HepG2 (cell line): Measurements from ENCODE around the gene C20orf144. TPM values are rescaled to one million over a fixed set of nuclear protein-coding genes. Genes with fewer than 3 reads are reported as not detected.

Experiments used
- ARHGAP35 ChIP-seq: sonication (generic); formaldehyde crosslinking; IDR thresholded peaks from 2 replicates; pipeline ENCODE4 v1.9.0; 2022; ENCODE audit warnings: mild to moderate bottlenecking, inconsistent platforms, moderate library complexity, missing genetic modification reagents, borderline replicate concordance
- ATF7 ChIP-seq, 2 experiments: fragments of 450-650 bp in 1 of 2; sonication (generic) in 1 of 2; formaldehyde crosslinking in 1 of 2; IDR thresholded peaks; 2 replicates each; pipeline versions ENCODE4 v1.4.0 to v1.6.1; 2016 to 2020; ENCODE audit warnings: antibody characterized with exemption in 1 of 2, mild to moderate bottlenecking in 1 of 2, missing genetic modification reagents in 1 of 2
- BRD4 ChIP-seq: sonication (generic); formaldehyde crosslinking; IDR thresholded peaks from 2 replicates; pipeline ENCODE4 v1.4.0; 2020; ENCODE audit warnings: missing genetic modification reagents
- CBX1 ChIP-seq: IDR thresholded peaks from one replicate; pipeline ENCODE4 v1.6.1; 2016; ENCODE audit warnings: antibody characterized with exemption, low read depth
- FIP1L1 ChIP-seq: fragments of 200-400 bp; formaldehyde crosslinking; IDR thresholded peaks from 2 replicates; pipeline ENCODE4 v1.6.1; 2018; ENCODE audit warnings: low read depth, mild to moderate bottlenecking, low read length, moderate library complexity, borderline replicate concordance; ENCODE audit not compliant: insufficient read depth
- FOXM1 ChIP-seq: sonication (generic); formaldehyde crosslinking; IDR thresholded peaks from 2 replicates; pipeline ENCODE4 v1.5.0; 2020; ENCODE audit warnings: missing genetic modification reagents
- HDAC1 ChIP-seq: sonication (generic); formaldehyde crosslinking; IDR thresholded peaks from 2 replicates; pipeline ENCODE4 v1.5.1; 2020; ENCODE audit warnings: mild to moderate bottlenecking, missing genetic modification reagents
- JUND ChIP-seq: sonication (generic); formaldehyde crosslinking; IDR thresholded peaks from 2 replicates; pipeline ENCODE4 v1.8.0; 2022; ENCODE audit warnings: mild to moderate bottlenecking, missing genetic modification reagents
- KDM2A ChIP-seq: sonication (generic); formaldehyde crosslinking; IDR thresholded peaks from 2 replicates; pipeline ENCODE4 v1.4.0; 2020; ENCODE audit warnings: low read depth, missing genetic modification reagents, borderline replicate concordance
- KLF6 ChIP-seq: IDR thresholded peaks from 2 replicates; pipeline ENCODE4 v1.8.0; 2016; ENCODE audit warnings: missing biosample characterization, missing genetic modification reagents
- MBD4 ChIP-seq: IDR thresholded peaks from 2 replicates; pipeline ENCODE4 v1.6.1; 2012; ENCODE audit warnings: low read length, inconsistent platforms, borderline replicate concordance
- RAD21 ChIP-seq: fragments of 450-650 bp; formaldehyde crosslinking; IDR thresholded peaks from 2 replicates; pipeline ENCODE4 v1.5.0; 2020; ENCODE audit warnings: mild to moderate bottlenecking
- SMYD3 ChIP-seq: sonication (generic); formaldehyde crosslinking; IDR thresholded peaks from 2 replicates; pipeline ENCODE4 v1.8.1; 2023; ENCODE audit warnings: mild to moderate bottlenecking, missing genetic modification reagents
- TCF7L2 ChIP-seq: IDR thresholded peaks from 2 replicates; pipeline ENCODE4 v1.6.1; 2011; ENCODE audit warnings: mild to moderate bottlenecking, low read depth, low read length, moderate library complexity
- TMF1 ChIP-seq: sonication (generic); formaldehyde crosslinking; IDR thresholded peaks from 2 replicates; pipeline ENCODE4 v1.8.1; 2022; ENCODE audit warnings: low read depth, missing genetic modification reagents
- U2AF1 ChIP-seq: fragments of 200-400 bp; formaldehyde crosslinking; optimal IDR thresholded peaks from 2 replicates; pipeline ENCODE3; 2017; ENCODE audit warnings: mild to moderate bottlenecking, low read depth, low read length
- ZBTB7B ChIP-seq: sonication (generic); formaldehyde crosslinking; IDR thresholded peaks from 2 replicates; pipeline ENCODE4 v1.4.0; 2020; ENCODE audit warnings: missing genetic modification reagents
- ZNF274 ChIP-seq: sonication (generic); formaldehyde crosslinking; IDR thresholded peaks from 2 replicates; pipeline ENCODE4 v1.5.1; 2020; ENCODE audit warnings: mild to moderate bottlenecking, missing genetic modification reagents
- ZNF329 ChIP-seq: sonication (generic); formaldehyde crosslinking; IDR thresholded peaks from 2 replicates; pipeline ENCODE4 v1.9.0; 2021; ENCODE audit warnings: low read depth, mild to moderate bottlenecking, missing genetic modification reagents
- ZNF549 ChIP-seq: sonication (generic); formaldehyde crosslinking; IDR thresholded peaks from 2 replicates; pipeline ENCODE4 v1.5.0; 2020; ENCODE audit warnings: missing genetic modification reagents
- ZNF577 ChIP-seq: sonication (generic); formaldehyde crosslinking; IDR thresholded peaks from 2 replicates; pipeline ENCODE4 v1.4.0; 2020; ENCODE audit warnings: mild to moderate bottlenecking, low read depth, missing genetic modification reagents, borderline replicate concordance
- polyA plus RNA-seq, 8 experiments: library from polyadenylated mRNA; depleted of rRNA in 3 of 8; stranded (reverse) in 7 of 8; unstranded in 1 of 8; fragments of >200 nt; fragmentation: Illumina TruSeq in 4 of 8; extraction: Trizol in 4 of 8; gene quantifications; 2 replicates each; pipeline versions ENCODE4 v1.2.1 to v1.2.3, GENCODE V29; 2011 to 2016; ENCODE audit warnings: low read depth in 4 of 8, missing spikeins in 1 of 8, mixed read lengths in 1 of 8; ENCODE audit not compliant: insufficient read depth in 1 of 8
- total RNA-seq, 5 experiments: library from RNA; depleted of rRNA; stranded (reverse); fragments of >200 nt; fragmentation: Illumina TruSeq; extraction: Trizol; gene quantifications; 2 replicates each; pipeline ENCODE4 v1.2.3, GENCODE V29; 2016; ENCODE audit warnings: low read depth in 1 of 5
- TF ChIP-seq, protein P1 (sequence below): IDR thresholded peaks from 2 replicates; pipeline ENCODE4 v1.6.1; 2016; ENCODE audit warnings: control low read depth
- TF ChIP-seq, protein P2 (sequence below): sonication (generic); formaldehyde crosslinking; IDR thresholded peaks from 2 replicates; pipeline ENCODE4 v1.8.1; 2023; ENCODE audit warnings: mild to moderate bottlenecking, inconsistent platforms, moderate library complexity, missing genetic modification reagents, borderline replicate concordance
- TF ChIP-seq, protein P3 (sequence below): sonication (generic); formaldehyde crosslinking; IDR thresholded peaks from 2 replicates; pipeline ENCODE4 v1.5.0; 2020; ENCODE audit warnings: mild to moderate bottlenecking, missing genetic modification reagents

The C20orf144 gene
- total and polyA plus RNA-seq, 2 of the 13 experiments (the other 11 are each of a cell fraction or from before 2014, with no cell fraction given) = 0.09 to 0.16 TPM

- TF ChIP-seq FIP1L1 = no peak
- TF ChIP-seq ZNF329 (CRISPR knock-in tag) = peak; percentile 91
- peak; percentile 69 for TF ChIP-seq JUND (CRISPR knock-in tag)
- peak; percentile 96 for TF ChIP-seq KLF6 (CRISPR knock-in tag)
- TF ChIP-seq RAD21 (CRISPR knock-in tag) = peak; percentile 74
- TF ChIP-seq U2AF1 = peak; percentile 92
- TF ChIP-seq MBD4 = no peak
- TF ChIP-seq ZBTB7B = no peak; the same call in 1 of the 2 replicates
- no peak for TF ChIP-seq TCF7L2
- peak; percentile 98 for TF ChIP-seq TMF1 (CRISPR knock-in tag)
- TF ChIP-seq KDM2A (CRISPR knock-in tag) = peak; percentile 100
- TF ChIP-seq, protein P1, sequence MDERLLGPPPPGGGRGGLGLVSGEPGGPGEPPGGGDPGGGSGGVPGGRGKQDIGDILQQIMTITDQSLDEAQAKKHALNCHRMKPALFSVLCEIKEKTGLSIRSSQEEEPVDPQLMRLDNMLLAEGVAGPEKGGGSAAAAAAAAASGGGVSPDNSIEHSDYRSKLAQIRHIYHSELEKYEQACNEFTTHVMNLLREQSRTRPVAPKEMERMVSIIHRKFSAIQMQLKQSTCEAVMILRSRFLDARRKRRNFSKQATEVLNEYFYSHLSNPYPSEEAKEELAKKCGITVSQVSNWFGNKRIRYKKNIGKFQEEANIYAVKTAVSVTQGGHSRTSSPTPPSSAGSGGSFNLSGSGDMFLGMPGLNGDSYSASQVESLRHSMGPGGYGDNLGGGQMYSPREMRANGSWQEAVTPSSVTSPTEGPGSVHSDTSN (CRISPR knock-in tag) = no peak
- TF ChIP-seq ATF7 (IDR thresholded peaks at IDR 0.05) = no peak
- TF ChIP-seq ATF7 (CRISPR knock-in tag; IDR thresholded peaks at IDR 0.05) = no peak; the same call in 1 of the 2 replicates
- TF ChIP-seq ZNF549 (CRISPR knock-in tag) = 0 out of 2 replicates have a peak, but pooled peaks have one; percentile 72
- peak; percentile 71 for TF ChIP-seq BRD4
- no peak for TF ChIP-seq ZNF577 (CRISPR knock-in tag)
- TF ChIP-seq CBX1 = peak; percentile 89
- TF ChIP-seq, protein P2, sequence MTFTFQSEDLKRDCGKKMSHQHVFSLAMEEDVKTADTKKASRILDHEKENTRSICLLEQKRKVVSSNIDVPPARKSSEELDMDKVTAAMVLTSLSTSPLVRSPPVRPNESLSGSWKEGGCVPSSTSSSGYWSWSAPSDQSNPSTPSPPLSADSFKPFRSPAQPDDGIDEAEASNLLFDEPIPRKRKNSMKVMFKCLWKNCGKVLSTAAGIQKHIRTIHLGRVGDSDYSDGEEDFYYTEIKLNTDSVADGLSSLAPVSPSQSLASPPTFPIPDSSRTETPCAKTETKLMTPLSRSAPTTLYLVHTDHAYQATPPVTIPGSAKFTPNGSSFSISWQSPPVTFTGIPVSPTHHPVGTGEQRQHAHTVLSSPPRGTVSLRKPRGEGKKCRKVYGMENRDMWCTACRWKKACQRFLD (CRISPR knock-in tag) = no peak; the same call in 1 of the 2 replicates
- TF ChIP-seq, protein P3, sequence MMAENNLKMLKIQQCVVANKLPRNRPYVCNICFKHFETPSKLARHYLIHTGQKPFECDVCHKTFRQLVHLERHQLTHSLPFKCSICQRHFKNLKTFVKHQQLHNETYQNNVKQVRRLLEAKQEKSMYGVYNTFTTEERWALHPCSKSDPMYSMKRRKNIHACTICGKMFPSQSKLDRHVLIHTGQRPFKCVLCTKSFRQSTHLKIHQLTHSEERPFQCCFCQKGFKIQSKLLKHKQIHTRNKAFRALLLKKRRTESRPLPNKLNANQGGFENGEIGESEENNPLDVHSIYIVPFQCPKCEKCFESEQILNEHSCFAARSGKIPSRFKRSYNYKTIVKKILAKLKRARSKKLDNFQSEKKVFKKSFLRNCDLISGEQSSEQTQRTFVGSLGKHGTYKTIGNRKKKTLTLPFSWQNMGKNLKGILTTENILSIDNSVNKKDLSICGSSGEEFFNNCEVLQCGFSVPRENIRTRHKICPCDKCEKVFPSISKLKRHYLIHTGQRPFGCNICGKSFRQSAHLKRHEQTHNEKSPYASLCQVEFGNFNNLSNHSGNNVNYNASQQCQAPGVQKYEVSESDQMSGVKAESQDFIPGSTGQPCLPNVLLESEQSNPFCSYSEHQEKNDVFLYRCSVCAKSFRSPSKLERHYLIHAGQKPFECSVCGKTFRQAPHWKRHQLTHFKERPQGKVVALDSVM (CRISPR knock-in tag) = peak; percentile 62
- peak; percentile 96 for TF ChIP-seq ZNF274 (CRISPR knock-in tag)
- peak; percentile 52; the same call in 1 of the 2 replicates for TF ChIP-seq ARHGAP35 (CRISPR knock-in tag)
- no peak for TF ChIP-seq FOXM1 (CRISPR knock-in tag)
- TF ChIP-seq HDAC1 (CRISPR knock-in tag) = peak; percentile 96
- peak; percentile 86; the same call in 1 of the 2 replicates for TF ChIP-seq SMYD3 (CRISPR knock-in tag)
These were observed 1.3 kb downstream of the C20orf144 start (continued) for GRCh38 chr20:33663161-33664084.
